ENCODE results near the gene SFT2D1. TPM values are rescaled to one million over a fixed set of nuclear protein-coding genes. Genes with fewer than 3 reads are reported as not detected.
"Not testable (repeated sequence)": the region's sequence is repeated elsewhere in the genome, so short reads cannot be mapped to it uniquely, and the experiment has no call there.

Gene SFT2D1
- total RNA-seq, 2 experiments from 2014 or later: 57.2 to 59.5 TPM

DNA sequence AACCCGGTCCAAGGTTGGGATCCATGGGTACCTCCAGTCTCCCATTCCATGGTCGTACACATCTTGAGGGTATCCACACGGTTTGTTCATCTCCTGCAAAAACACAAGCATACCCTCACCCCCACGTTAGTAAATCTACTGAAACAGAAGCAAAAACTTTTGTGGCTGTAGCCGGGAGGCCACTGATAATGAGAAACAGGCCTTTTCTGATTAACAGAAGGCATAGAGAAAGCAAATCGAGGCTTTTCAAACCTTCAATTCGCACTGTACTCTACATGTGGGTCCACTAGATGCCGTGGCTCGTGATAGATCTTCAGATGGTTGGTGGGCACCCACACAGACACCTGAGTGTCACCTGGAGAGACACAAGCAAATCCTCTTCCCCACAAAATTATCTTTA, 3.3 kb upstream of the SFT2D1 start:
- H3K27me3 Mint-ChIP-seq; H3K36me3 Mint-ChIP-seq; CTCF ChIA-PET; H3K27ac Mint-ChIP-seq; POLR2A ChIA-PET; H3K4me3 Mint-ChIP-seq; intact Hi-C loops (cut with micrococcal nuclease); DNase-seq: not testable (repeated sequence)
- Mint-ChIP-seq H3K4me1 (ENCODE audit: low read depth) (peaks cover 21% of the 10 kb centered on the region), H3K9me3 (peaks cover 17% of the 10 kb centered on the region)

DNA sequence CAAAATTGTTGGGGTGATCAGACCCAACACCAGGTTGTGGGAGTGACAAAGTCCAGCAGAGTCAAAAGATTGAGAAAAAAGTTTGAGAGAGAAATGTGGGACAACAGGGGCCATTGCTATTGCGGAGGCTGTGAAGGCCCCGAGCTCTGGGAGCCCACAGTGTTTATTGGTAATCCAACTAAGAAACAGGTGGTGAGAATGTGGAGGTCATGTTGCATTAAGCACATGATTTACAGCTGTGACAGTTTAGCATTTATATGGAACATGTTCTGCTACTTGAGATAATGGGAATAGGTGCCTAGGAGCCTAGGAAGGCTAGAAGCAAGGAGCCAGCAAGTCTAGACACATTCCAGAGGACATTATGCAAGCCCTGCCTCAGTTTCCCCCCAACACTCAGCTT, 2.6 kb upstream of the SFT2D1 start:
- CTCF ChIA-PET, POLR2A ChIA-PET, H3K36me3 Mint-ChIP-seq, DNase-seq, H3K9me3 Mint-ChIP-seq, H3K27me3 Mint-ChIP-seq, H3K27ac Mint-ChIP-seq, H3K4me3 Mint-ChIP-seq: not testable (repeated sequence)
- H3K4me1 Mint-ChIP-seq (ENCODE audit: low read depth): peaks cover 21% of the 10 kb centered on the region
- intact Hi-C loops (cut with micrococcal nuclease): loop anchor here (5.0 kb wide), 3 partner anchors 53 to 142 kb away; no protein-coding TSS in a partner anchor

DNA sequence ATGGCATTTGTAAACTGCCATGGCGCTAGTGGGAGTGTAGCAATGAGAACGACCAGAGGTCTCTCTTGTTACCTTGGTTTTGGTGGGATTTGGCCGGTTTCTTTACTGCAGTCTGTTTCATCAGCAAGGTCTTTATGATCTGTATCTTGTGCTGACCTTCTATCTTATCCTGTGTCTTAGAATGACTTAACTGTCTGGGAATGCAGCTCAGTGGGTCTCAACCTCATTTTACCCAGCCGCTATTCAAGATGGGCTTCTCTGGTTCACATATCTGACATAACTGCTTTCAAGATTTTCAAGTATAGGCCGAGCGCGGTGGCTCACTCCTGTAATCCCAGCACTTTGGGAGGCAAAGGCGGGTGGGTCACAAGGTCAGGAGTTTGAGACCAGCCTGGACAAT, 1.9 kb upstream of the SFT2D1 start:
- no peak for DNase-seq
- Mint-ChIP-seq H3K27ac (no peak overlapping the region), H3K36me3 (peaks cover 4% of the 10 kb centered on the region), H3K27me3 (no peaks in the 10 kb centered on the region), H3K9me3 (peaks cover 3% of the 10 kb centered on the region), H3K4me3 (no peak overlapping the region), H3K4me1 (ENCODE audit: low read depth) (peaks cover 21% of the 10 kb centered on the region)
- CTCF ChIA-PET: interaction anchor here (0.8 to 1.3 kb wide), 2 partner anchors 11 to 37 kb away, joined by 3 read pairs; no protein-coding TSS in a partner anchor
- intact Hi-C loops (cut with micrococcal nuclease): loop anchor here (5.0 kb wide), 3 partner anchors 52 to 143 kb away; no protein-coding TSS in a partner anchor
- POLR2A ChIA-PET: no interaction called here

DNA sequence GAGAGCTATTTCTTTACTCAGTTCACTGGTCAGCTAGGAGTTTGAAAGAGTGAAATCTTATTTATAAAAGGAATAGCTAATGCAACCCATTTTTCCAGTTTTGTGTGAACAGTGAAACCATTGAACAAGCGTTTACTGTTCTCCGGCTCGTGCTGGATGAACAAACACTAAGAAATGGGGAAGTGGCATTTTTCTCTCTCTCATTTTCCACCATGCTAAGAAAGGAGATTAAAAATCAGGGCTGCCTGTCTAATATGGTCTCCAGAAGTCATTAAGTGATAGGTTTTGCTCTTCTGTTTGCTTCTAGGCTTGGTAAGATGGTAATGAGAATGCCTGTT, 774 bp upstream of the SFT2D1 start:
- H3K36me3 Mint-ChIP-seq: peaks cover 2% of the 10 kb centered on the region
- peak overlapping the region; percentile 83 for H3K4me3 Mint-ChIP-seq
- ChIA-PET CTCF (interaction anchor here (1.3 to 1.8 kb wide), 2 partner anchors 30 to 38 kb away, joined by 3 to 9 read pairs; no protein-coding TSS in a partner anchor), POLR2A (interaction anchor here (0.9 to 2.2 kb wide), 2 partner anchors 9 to 38 kb away, joined by 4 to 6 read pairs; no protein-coding TSS in a partner anchor)
- H3K27ac Mint-ChIP-seq: peak overlapping the region; percentile 35
- intact Hi-C loops (cut with micrococcal nuclease): loop anchor here (1.0 to 5.0 kb wide), 4 partner anchors 38 to 144 kb away; no protein-coding TSS in a partner anchor
- H3K4me1 Mint-ChIP-seq (ENCODE audit: low read depth): peaks cover 16% of the 10 kb centered on the region
- DNase-seq: no peak
- no peaks in the 10 kb centered on the region for H3K9me3 Mint-ChIP-seq
- no peaks in the 10 kb centered on the region for H3K27me3 Mint-ChIP-seq

DNA sequence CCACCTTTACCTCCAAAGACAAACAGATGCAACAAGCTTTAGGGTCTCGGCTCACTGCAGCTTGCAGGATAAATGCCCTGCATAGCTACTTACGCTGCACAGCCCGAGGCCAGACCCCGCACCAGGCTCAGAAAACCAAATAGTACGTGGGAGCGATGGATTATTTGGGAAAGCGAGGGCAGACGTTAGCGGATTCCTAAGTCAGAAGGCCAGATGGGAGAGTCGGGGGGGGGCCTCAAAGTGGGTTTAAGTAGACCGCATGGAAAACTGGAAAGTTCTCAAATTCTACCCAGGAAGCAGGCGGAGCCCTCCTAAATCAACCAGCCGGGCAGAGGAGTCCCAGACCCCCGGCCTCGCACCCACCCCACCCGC, 382 bp downstream of the SFT2D1 start:
- H3K9me3 Mint-ChIP-seq: no peaks in the 10 kb centered on the region
- DNase-seq: no peak
- CTCF ChIA-PET: interaction anchor here (0.6 to 1.8 kb wide), 5 partner anchors 29 to 58 kb away, joined by 4 to 9 read pairs (median 5); no protein-coding TSS in a partner anchor
- H3K27ac Mint-ChIP-seq: peak overlapping the region; percentile 79
- H3K27me3 Mint-ChIP-seq: no peaks in the 10 kb centered on the region
- POLR2A ChIA-PET: interaction anchor here (1.0 to 2.2 kb wide), 3 partner anchors 8 to 42 kb away, joined by 3 to 6 read pairs (median 3); no protein-coding TSS in a partner anchor
- peaks cover 8% of the 10 kb centered on the region for H3K36me3 Mint-ChIP-seq
- peaks cover 11% of the 10 kb centered on the region for H3K4me1 Mint-ChIP-seq (ENCODE audit: low read depth)
- intact Hi-C loops (cut with micrococcal nuclease): loop anchor here (1.0 to 5.0 kb wide), 5 partner anchors 9 to 285 kb away; partner anchors contain the start of gene RPS6KA2
- peak overlapping the region; percentile 83 for H3K4me3 Mint-ChIP-seq

DNA sequence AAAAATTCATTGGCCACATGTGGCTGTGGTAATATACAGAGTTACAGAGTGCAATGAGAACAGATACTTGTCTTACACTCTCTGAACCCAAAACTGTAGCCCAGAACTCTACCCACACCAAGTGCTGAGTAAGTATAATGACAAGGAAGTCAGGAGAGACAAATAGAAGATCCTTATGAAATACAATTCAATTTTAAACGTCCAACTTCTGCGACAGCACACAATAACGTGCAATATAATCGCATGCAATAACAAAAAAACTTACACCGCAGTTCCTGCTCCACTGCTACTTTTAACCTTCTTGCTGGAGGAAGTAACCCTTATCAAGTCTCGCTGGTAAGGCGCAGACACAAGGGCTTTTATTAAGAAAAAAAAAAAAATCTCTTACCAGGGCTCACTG, 881 bp downstream of the SFT2D1 start:
- Mint-ChIP-seq H3K4me1 (ENCODE audit: low read depth) (peaks cover 15% of the 10 kb centered on the region), H3K27me3 (no peaks in the 10 kb centered on the region), H3K4me3 (peak overlapping the region; percentile 83), H3K27ac (peak overlapping the region; percentile 79), H3K9me3 (no peaks in the 10 kb centered on the region), H3K36me3 (peaks cover 8% of the 10 kb centered on the region)
- POLR2A ChIA-PET: interaction anchor here (1.0 to 2.2 kb wide), 3 partner anchors 8 to 42 kb away, joined by 3 to 6 read pairs (median 3); no protein-coding TSS in a partner anchor
- DNase-seq: no peak
- intact Hi-C loops (cut with micrococcal nuclease): loop anchor here (2.0 to 5.0 kb wide), 4 partner anchors 49 to 285 kb away; partner anchors contain the start of gene RPS6KA2
- CTCF ChIA-PET: interaction anchor here (0.6 to 1.2 kb wide), 4 partner anchors 39 to 59 kb away, joined by 4 to 5 read pairs (median 4); no protein-coding TSS in a partner anchor

DNA sequence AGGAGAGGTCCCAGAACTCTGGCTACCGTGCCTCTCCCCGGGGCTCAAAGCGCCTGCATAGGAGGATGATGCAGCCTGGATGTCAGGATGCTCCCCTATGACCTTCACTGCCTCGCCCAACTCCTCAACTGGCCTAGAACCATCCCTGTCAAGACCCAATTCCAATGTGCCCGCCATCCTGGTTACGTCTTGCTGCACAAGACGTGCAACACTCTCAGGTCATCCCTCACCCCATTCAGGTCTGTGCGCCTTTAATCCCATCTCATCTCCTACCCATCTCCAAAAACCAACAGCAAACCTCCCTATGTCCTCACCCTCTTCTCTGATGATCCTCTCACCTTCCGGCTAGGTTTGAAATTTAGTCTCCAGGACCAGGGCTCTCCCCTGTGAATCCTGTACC, 3.5 kb downstream of the SFT2D1 start:
- no peak overlapping the region for H3K27ac Mint-ChIP-seq
- peaks cover 23% of the 10 kb centered on the region for H3K36me3 Mint-ChIP-seq
- no peak overlapping the region for H3K4me3 Mint-ChIP-seq
- POLR2A ChIA-PET: no interaction called here
- no peaks in the 10 kb centered on the region for H3K27me3 Mint-ChIP-seq
- peaks cover 40% of the 10 kb centered on the region for H3K4me1 Mint-ChIP-seq (ENCODE audit: low read depth)
- intact Hi-C loops (cut with micrococcal nuclease): no loop called here
- no peaks in the 10 kb centered on the region for H3K9me3 Mint-ChIP-seq
- DNase-seq: no peak
- CTCF ChIA-PET: interaction anchor here (0.6 kb wide), 1 partner anchor 54 kb away, joined by 3 read pairs; no protein-coding TSS in a partner anchor

DNA sequence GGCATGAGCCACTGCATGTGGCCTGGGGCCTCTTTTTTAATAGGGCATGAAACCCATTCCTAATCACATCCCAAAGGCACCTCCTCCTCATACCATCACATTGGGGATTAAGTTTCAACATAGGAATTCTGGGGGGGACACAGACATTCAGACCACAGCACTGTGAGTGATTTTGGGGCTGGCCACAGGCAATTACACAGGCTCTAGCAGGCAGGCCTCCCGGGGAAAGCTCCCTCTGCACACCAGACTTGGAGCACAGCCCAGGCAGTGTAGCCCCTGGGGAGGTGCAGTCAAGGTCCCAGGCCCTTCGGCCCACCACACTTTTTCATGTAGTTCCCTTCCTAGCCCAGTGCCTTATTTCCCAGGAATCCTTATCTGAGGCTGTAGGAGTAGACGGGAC, 5.5 kb downstream of the SFT2D1 start:
- intact Hi-C loops (cut with micrococcal nuclease): no loop called here
- Mint-ChIP-seq H3K4me1 (ENCODE audit: low read depth) (peaks cover 56% of the 10 kb centered on the region), H3K27me3 (no peaks in the 10 kb centered on the region), H3K36me3 (peaks cover 26% of the 10 kb centered on the region), H3K27ac (no peak overlapping the region), H3K9me3 (no peaks in the 10 kb centered on the region), H3K4me3 (no peak overlapping the region)
- no peak for DNase-seq
- ChIA-PET CTCF (interaction anchor here (1.2 to 2.4 kb wide), 3 partner anchors 13 to 44 kb away, joined by 3 to 9 read pairs (median 7); no protein-coding TSS in a partner anchor), POLR2A (no interaction called here)

DNA sequence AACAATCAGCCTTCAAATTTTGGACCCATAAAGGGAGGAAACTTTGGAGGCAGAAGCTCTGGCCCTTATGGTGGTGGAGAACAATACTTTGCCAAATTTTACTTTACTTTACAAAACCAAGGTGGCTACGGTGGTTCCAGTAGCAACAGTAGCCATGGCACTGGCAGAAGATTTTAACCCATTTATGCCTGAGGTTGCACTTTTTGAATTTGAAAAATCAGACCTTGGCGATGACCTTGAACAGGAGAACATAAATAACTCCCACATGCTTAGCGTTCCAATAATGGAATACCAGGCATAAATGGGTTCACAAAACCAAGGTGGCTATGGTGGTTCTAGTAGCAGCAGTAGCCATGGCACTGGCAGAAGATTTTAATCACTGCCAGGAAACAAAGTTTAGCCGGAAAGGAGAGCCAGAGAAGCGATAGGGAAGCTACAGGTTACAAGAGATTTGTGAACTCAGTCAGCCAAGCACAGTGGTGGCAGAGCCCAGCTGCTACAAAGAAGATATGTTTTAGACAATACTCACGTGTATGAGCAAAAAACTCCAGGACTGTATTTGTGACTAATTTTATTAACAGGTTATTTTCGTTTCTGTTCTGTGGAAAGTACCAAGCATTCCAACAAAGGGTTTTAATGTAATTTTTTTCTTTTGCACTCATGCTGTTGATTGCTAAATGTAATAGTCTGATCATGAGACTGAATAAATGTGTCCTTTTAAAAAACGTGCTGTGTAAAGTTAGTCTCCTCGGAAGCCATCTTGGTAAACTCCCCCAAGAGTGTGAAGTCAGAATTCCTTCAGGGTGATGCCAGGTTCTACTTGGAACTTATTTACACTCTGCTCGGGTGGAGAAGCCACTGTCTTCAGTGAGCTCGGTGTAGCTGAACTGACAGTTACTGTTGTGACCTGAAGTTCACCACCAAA, 6.7 kb downstream of the SFT2D1 start:
- H3K4me1 Mint-ChIP-seq (ENCODE audit: low read depth): peaks cover 57% of the 10 kb centered on the region

DNA sequence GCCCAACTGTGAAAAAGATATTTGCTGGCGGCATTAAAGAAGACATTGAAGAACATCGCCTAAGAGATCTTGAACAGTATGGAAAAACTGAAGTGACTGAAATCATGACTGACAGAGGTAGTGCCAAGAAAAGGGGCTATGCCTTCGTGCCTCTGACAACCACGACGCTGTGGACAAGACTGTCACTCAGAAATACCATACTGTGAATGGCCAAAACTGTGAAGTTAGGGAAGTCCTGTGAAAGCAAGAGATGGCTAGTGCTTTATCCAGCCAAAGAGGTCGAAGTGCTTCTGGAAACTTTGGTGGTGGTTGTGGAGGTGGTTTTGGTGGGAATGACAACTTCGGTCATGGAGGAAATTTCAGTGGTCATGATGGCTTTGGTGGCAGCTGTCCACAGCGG, 7.5 kb downstream of the SFT2D1 start:
- no peak for DNase-seq
- intact Hi-C loops (cut with micrococcal nuclease): no loop called here
- H3K9me3 Mint-ChIP-seq: no peaks in the 10 kb centered on the region
- H3K4me1 Mint-ChIP-seq (ENCODE audit: low read depth): peaks cover 57% of the 10 kb centered on the region
- no peak overlapping the region for H3K4me3 Mint-ChIP-seq
- H3K27ac Mint-ChIP-seq: no peak overlapping the region
- POLR2A ChIA-PET: no interaction called here
- H3K36me3 Mint-ChIP-seq: peaks cover 25% of the 10 kb centered on the region
- CTCF ChIA-PET: no interaction called here
- no peaks in the 10 kb centered on the region for H3K27me3 Mint-ChIP-seq

More for the DNA sequence above, 6.7 kb downstream of the SFT2D1 start:
- intact Hi-C loops (cut with micrococcal nuclease): no loop called here
- ChIA-PET CTCF (interaction anchor here (2.2 to 2.4 kb wide), 2 partner anchors 22 to 45 kb away, joined by 7 to 9 read pairs; no protein-coding TSS in a partner anchor), POLR2A (no interaction called here)
- no peak for DNase-seq
- Mint-ChIP-seq H3K36me3 (peaks cover 25% of the 10 kb centered on the region), H3K27ac (peak overlapping the region; percentile 18), H3K4me3 (no peak overlapping the region), H3K27me3 (no peaks in the 10 kb centered on the region), H3K9me3 (no peaks in the 10 kb centered on the region)

DNA sequence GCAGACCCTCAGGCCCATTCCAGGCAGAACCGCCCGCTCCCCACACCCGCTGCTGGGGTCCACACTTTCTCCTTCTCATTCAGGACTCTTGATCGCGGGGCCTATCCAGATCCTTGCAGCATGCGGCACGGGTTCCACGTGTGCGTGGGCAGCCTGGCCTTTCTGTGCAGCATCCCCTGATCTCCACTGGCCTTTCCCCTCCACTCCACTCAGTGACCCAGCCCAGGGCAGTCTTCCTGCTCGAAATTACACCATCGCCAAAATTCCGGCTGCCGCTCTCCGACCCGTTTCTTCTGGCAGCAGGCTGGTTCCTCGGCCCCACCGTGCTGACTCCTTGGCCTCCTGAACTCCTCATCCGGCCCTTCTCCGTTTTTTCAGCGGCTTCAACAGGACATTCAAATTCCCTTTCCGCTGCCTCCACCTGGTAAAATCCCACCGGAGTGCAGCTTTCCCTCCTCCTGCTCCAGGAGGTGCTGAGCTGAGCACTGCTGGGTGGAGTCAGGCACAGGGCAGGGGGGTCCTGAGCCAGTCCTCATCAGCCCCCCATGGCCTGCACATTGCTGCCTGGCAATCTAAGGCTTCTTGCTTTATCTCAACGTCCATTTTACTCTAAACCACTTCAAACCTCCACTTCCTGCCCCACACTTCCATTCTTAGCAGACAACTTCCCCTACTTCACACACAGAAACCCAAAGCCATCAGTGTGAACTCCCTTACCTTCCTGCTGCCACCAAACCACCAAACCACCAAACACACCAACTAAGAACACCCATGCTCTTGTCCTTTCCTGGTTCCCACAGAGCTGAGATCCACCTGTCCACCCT, 9.0 kb downstream of the SFT2D1 start:
- no peaks in the 10 kb centered on the region for H3K9me3 Mint-ChIP-seq
- peaks cover 57% of the 10 kb centered on the region for H3K4me1 Mint-ChIP-seq (ENCODE audit: low read depth)
- peak overlapping the region; percentile 59 for H3K27ac Mint-ChIP-seq
- H3K4me3 Mint-ChIP-seq: peak overlapping the region; percentile 27
- no peaks in the 10 kb centered on the region for H3K27me3 Mint-ChIP-seq
- H3K36me3 Mint-ChIP-seq: peaks cover 31% of the 10 kb centered on the region
- peak; percentile 48 for DNase-seq
- intact Hi-C loops (cut with micrococcal nuclease): loop anchor here (1.0 kb wide), 1 partner anchor 9 kb away; the partner anchor contains the start of gene SFT2D1
- ChIA-PET CTCF (interaction anchor here (0.9 kb wide), 1 partner anchor 48 kb away, joined by 4 read pairs; no protein-coding TSS in a partner anchor), POLR2A (interaction anchor here (0.8 to 1.1 kb wide), 2 partner anchors 8 to 10 kb away, joined by 3 to 4 read pairs; no protein-coding TSS in a partner anchor)

Data from activated CD4-positive, alpha-beta memory T cell treated with anti-CD3 and anti-CD28 coated beads for 36 hours (primary cell).